ENCODE data around the gene GIMAP2. TPM values are rescaled to one million over a fixed set of nuclear protein-coding genes. Genes with fewer than 3 reads are reported as not detected.

GIMAP2 gene
- total RNA-seq, 1 experiment from 2014 or later = not detected

DNA sequence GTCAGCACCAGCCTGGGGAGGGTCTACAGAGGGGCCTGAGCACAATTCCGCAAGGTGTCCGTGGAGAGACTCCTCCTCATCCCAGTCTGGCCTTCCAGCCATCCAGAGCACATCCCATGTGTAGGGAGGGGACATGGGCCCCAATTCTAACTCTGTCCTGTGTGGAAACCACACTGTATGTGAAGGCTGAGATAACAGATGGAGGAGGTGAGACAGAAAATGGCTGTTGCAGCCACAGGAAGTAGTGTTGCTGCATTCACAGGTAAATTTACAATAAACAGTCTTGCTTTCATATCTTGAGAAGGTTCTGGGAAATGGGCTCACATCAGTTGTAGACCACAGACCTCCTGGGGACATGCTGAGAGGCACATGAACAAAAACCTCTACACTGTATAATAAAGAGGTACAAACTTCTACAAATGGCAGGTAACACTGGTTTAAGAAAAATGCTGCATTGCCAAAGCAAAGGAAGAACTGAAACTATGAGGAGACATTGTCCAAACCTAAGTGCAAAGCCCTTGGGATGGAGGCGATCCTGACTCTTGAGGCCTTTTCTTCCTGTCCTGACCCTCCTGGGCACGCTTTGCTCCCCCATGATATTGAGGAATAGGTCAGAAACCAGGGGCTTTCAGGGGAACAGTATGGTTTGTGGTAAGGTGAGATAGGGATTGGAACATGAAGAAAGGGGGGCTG is 21.6 kb upstream of the GIMAP2 start:
- H3K27me3 ChIP-seq (ENCODE audit: insufficient read depth, low read length) = no peaks in the 10 kb centered on the region
- WGBS (ENCODE audit: extremely low coverage, insufficient read length, low lambda C conversion rate) = no CpG with 5 or more reads among the region's 4 CpGs

More for the DNA sequence above, 21.6 kb upstream of the GIMAP2 start:
- Mint-ChIP-seq H3K36me3 (ENCODE audit: insufficient read depth in 1 of 3, low read depth in 3 of 3) (no peaks in the 10 kb centered on the region; a peak in 2 of 7 replicates), H3K4me1 (no peaks in the 10 kb centered on the region), H3K4me3 (no peak overlapping the region), H3K27me3 (ENCODE audit: low read depth) (peaks cover 66% of the 10 kb centered on the region), H3K9me3 (peaks cover 6 to 7% of the 10 kb centered on the region in 2 experiments; a peak in 2 of 5 replicates), H3K27ac (no peak overlapping the region)
- no peak overlapping the region for H3K18ac ChIP-seq (ENCODE audit: insufficient read length, low read depth, low read length)
- H3K9me3 ChIP-seq (ENCODE audit: control insufficient read depth, low read depth, low read length) = peaks cover 5% of the 10 kb centered on the region
- no peak overlapping the region for H3T11ph ChIP-seq (ENCODE audit: low read length)
- no peak overlapping the region for H3K56ac ChIP-seq (ENCODE audit: insufficient read length, low read depth, low read length)
- H2BK20ac ChIP-seq (ENCODE audit: low read depth, low read length, poor library complexity, severe bottlenecking) = no peak overlapping the region
- H4K20me1 ChIP-seq (ENCODE audit: control insufficient read depth, insufficient read depth, insufficient read length) = no peaks in the 10 kb centered on the region
- H3K4ac ChIP-seq (ENCODE audit: low read depth, low read length) = no peak overlapping the region
- H2BK120ac ChIP-seq (ENCODE audit: low read depth, low read length, poor library complexity, severe bottlenecking) = no peak overlapping the region
- H3K9ac ChIP-seq (ENCODE audit: extremely low read depth, insufficient read length, low read length) = no peak overlapping the region
- H2AK5ac ChIP-seq (ENCODE audit: insufficient read length, low read length) = no peak overlapping the region
- TF ChIP-seq CTCF (conservative IDR thresholded peaks at IDR 0.05) = no peak
- no peak overlapping the region for H4K8ac ChIP-seq (replicated peaks; ENCODE audit: insufficient read length, low read depth, low read length)
- no peak overlapping the region for H3K27ac ChIP-seq (ENCODE audit: insufficient read length, low read depth, low read length)
- H3K4me1 ChIP-seq (ENCODE audit: insufficient read depth, low read length) = no peaks in the 10 kb centered on the region
- H4K5ac ChIP-seq (ENCODE audit: insufficient read length, low read depth, low read length) = no peak overlapping the region
- no peak for DNase-seq
- no peaks in the 10 kb centered on the region for H3K79me2 ChIP-seq (ENCODE audit: insufficient read depth, low read length)
- no peak overlapping the region for H3K4me2 ChIP-seq (ENCODE audit: insufficient read depth, insufficient read length, low read length)
- H3K14ac ChIP-seq (ENCODE audit: insufficient read depth, low read length) = no peak overlapping the region
- H3K79me1 ChIP-seq (ENCODE audit: insufficient read depth, low read depth, low read length, poor library complexity, severe bottlenecking) = no peaks in the 10 kb centered on the region
- no peak overlapping the region for H3K23ac ChIP-seq (ENCODE audit: insufficient read length, low read depth, low read length)
- H3K23me2 ChIP-seq (ENCODE audit: insufficient read length, low read depth, low read length, poor library complexity, severe bottlenecking) = no peaks in the 10 kb centered on the region
- H2BK5ac ChIP-seq (ENCODE audit: insufficient read length, low read length) = no peak overlapping the region
- H2BK15ac ChIP-seq (ENCODE audit: low read depth, low read length) = no peak overlapping the region
- H4K91ac ChIP-seq (ENCODE audit: insufficient read length, low read depth, low read length) = no peak overlapping the region
- H2BK12ac ChIP-seq (ENCODE audit: insufficient read length, low read depth, low read length) = no peak overlapping the region
- no peak overlapping the region for H2AFZ ChIP-seq (ENCODE audit: low read length)
